GM12865 (cell line): ENCODE data around the gene CNIH3.
"Not testable (repeated sequence)": the region's sequence is repeated elsewhere in the genome, so short reads cannot be mapped to it uniquely, and the experiment has no call there.

Source experiments
- DNase-seq: peaks from one replicate; pipeline ENCODE4 v3.0.0; 2010; ENCODE audit warnings: low read depth
- H3K4me3 ChIP-seq: 2 replicates; pipeline ENCODE4 v1.5.1; 2011; ENCODE audit warnings: mild to moderate bottlenecking, low read depth, low read length, control low read depth
- TF ChIP-seq, protein P1 (sequence below): IDR thresholded peaks from 2 replicates; pipeline ENCODE4 v1.5.1; 2011; ENCODE audit warnings: low read length, control low read depth, low read depth, inconsistent platforms; ENCODE audit not compliant: insufficient read depth; ENCODE audit errors: missing control alignments

CNIH3 gene

DNA sequence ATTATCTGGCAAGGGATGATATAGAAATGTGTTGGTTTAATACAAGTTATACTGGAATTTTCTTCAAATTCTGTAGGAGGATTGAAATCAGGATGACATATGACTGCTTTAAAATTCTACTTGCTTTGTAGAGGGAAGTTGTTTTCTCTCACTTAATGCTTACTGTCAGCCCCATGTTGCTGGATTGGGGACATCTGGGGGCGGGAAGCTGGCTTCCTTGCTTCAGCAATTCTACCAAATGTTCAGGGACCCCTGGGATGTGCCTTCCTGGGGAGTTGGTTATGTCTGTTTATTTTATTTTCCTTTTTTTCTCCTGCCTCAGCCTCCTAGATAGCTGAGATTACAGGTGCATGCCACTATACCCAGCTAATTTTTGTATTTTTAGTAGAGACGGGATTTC is 63.5 kb downstream of the CNIH3 start:
- TF ChIP-seq, protein P1, sequence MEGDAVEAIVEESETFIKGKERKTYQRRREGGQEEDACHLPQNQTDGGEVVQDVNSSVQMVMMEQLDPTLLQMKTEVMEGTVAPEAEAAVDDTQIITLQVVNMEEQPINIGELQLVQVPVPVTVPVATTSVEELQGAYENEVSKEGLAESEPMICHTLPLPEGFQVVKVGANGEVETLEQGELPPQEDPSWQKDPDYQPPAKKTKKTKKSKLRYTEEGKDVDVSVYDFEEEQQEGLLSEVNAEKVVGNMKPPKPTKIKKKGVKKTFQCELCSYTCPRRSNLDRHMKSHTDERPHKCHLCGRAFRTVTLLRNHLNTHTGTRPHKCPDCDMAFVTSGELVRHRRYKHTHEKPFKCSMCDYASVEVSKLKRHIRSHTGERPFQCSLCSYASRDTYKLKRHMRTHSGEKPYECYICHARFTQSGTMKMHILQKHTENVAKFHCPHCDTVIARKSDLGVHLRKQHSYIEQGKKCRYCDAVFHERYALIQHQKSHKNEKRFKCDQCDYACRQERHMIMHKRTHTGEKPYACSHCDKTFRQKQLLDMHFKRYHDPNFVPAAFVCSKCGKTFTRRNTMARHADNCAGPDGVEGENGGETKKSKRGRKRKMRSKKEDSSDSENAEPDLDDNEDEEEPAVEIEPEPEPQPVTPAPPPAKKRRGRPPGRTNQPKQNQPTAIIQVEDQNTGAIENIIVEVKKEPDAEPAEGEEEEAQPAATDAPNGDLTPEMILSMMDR = no peak
- DNase-seq = no peak
- no peak overlapping the region for H3K4me3 ChIP-seq

DNA sequence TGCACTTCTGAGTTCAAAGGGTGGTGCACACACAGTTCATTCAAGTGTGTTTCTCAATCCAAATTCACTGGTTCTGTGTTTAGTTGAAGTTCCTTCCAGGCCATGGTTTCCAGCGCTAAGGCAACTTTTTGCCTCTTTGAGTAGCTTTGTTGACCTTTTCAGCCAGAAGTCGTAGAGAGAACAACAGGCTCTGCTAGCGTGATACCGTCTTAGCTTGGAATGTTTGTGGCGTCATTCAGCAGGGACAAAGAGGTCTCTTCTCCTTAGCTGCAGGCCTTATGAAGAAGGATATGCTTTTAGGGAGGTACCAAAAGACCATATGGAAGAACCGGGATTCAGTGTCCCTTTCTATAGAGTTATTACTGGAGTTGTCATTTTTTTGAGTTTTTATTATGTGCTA is 65.7 kb downstream of the CNIH3 start:
- H3K4me3 ChIP-seq = no peak overlapping the region
- no peak for DNase-seq
- TF ChIP-seq, protein P1 = no peak

DNA sequence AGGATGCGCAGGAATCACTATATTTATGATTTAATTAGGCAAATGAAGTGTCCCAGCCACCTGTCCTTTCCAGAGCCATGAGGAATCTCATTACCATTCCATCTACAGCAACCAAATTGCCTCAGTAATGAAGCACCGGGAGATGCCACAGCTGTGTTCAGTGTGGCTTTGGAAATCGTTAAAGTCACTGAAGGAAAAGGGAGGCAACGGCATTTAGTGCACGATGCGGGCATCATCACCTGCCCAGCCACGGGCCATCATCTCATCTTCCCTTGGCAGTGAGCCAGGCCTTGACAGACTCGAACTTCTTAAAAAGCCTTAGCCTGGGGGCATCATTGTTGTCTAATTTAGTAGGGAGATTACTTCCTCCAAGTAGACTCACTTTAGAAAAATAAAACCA is 67.8 kb downstream of the CNIH3 start:
- no peak overlapping the region for H3K4me3 ChIP-seq
- DNase-seq = no peak
- TF ChIP-seq, protein P1 = no peak

DNA sequence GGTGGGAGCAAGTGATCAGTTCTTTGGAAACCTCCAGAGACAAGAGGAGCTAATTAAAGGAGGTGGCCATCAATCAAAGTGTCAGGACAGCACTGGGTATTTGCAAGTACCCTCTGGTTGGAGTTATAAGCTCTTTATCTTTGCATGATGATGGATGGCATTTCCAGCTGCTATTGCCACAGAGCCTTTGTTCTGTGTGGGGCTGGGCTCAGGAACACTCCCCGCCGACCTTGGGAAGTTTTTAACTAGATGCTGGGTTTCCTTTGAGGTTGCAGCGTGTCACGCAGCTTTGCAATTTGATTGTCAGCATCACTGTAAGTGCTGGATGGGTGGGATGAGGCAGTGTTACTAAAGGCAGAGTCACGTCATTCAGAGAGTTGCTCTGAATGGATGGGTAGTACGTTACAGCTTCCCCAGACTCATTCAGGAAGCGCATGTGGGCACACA is 68.9 kb downstream of the CNIH3 start:
- TF ChIP-seq, protein P1 = no peak
- no peak overlapping the region for H3K4me3 ChIP-seq
- DNase-seq = no peak

DNA sequence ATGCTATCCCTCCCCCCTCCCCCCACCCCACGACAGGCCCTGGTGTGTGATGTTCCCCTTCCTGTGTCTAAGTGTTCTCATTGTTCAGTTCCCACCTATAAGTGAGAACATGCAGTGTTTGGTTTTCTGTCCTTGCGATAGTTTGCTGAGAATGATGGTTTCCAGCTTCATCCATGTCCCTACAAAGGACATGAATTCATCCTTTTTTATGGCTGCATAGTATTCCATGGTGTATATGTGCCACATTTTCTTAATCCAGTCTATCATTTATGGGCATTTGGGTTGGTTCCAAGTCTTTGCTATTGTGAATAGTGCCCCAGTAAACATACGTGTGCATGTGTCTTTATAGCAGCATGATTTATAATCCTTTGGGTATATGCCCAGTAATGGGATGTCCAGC is 70.0 kb downstream of the CNIH3 start:
- DNase-seq, H3K4me3 ChIP-seq: not testable (repeated sequence)

DNA sequence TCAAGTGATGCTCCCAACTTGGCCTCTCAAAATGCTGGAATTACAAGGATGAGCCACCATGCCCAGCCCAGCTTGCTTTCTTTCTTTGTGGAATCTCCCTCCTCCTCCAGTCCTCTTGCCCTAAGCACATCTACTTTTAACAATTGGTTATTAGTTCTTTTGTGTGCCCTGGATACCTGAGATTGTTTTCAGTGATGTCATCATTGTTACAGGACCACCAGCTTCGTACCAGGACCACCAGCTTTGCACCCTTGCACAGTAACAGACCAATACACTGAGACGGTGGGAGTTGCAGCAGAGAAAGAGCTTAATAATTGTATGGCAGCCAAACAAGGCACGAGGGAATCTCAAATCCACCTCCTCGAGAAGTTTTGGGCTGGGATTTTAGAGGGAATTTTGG is 71.3 kb downstream of the CNIH3 start:
- TF ChIP-seq, protein P1 = no peak
- no peak overlapping the region for H3K4me3 ChIP-seq
- DNase-seq = no peak

DNA sequence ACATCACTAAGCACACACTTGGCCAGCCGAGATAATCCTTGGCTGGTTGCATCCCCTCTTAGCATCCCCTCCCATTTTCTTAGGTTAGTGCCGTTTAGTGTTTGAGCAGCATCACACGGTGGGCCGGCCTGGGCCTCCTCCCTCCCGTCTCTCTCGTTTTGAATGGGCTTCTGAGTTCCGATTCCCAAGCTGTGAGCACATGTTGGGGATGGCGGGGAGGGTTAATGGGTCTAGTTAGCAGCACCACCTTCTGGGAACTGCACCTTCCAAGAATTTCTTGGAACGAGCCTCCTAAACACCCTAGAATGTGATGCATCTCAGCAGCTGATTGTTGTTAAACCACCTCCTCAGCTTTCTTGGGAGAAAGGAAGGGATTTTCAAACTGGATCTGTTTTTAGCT is 73.3 kb downstream of the CNIH3 start:
- DNase-seq = no peak
- TF ChIP-seq, protein P1 = no peak
- H3K4me3 ChIP-seq = no peak overlapping the region
